Fibroblast of peridontal ligament (primary cell): ENCODE results near the gene SMOC1.

ENCODE experiments used
- DNase-seq: peaks from one replicate; pipeline ENCODE4 v3.0.0-alpha.2; 2010; ENCODE audit errors: extremely low read depth

SMOC1 gene, protein sequence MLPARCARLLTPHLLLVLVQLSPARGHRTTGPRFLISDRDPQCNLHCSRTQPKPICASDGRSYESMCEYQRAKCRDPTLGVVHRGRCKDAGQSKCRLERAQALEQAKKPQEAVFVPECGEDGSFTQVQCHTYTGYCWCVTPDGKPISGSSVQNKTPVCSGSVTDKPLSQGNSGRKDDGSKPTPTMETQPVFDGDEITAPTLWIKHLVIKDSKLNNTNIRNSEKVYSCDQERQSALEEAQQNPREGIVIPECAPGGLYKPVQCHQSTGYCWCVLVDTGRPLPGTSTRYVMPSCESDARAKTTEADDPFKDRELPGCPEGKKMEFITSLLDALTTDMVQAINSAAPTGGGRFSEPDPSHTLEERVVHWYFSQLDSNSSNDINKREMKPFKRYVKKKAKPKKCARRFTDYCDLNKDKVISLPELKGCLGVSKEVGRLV

DNA sequence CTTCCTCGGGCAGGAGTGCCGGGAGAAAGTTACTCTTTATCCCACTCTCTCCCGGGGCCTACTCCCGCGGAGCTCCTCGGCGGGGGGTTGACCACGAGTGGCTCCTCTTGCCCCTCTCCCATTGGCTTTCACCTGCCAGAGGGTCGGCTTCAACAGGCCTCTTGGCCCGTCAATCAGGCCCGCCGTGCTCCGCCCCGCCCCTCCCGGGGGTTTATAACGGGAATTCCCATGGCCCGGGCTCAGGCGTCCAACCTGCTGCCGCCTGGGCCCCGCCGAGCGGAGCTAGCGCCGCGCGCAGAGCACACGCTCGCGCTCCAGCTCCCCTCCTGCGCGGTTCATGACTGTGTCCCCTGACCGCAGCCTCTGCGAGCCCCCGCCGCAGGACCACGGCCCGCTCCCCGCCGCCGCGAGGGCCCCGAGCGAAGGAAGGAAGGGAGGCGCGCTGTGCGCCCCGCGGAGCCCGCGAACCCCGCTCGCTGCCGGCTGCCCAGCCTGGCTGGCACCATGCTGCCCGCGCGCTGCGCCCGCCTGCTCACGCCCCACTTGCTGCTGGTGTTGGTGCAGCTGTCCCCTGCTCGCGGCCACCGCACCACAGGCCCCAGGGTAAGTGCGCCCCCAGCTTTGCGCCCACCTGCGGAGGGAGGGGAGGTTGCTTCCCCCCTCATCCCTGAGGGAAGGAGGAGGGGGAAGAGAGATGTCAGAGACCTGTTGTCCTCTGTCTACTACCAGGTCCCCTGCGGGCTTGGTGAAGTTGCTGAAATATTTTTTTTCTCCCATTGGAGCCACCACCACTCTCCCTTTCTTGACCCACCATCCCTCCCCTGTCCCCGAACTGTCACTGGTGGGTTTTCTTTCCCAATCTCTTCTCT is at the start of gene SMOC1:
Gene SMOC1, plus strand, starts transcription at position 242 of the 869 bp plus-strand sequence. Its CDS starts 263 bp downstream, at position 505.
- DNase-seq, result no peak

DNA sequence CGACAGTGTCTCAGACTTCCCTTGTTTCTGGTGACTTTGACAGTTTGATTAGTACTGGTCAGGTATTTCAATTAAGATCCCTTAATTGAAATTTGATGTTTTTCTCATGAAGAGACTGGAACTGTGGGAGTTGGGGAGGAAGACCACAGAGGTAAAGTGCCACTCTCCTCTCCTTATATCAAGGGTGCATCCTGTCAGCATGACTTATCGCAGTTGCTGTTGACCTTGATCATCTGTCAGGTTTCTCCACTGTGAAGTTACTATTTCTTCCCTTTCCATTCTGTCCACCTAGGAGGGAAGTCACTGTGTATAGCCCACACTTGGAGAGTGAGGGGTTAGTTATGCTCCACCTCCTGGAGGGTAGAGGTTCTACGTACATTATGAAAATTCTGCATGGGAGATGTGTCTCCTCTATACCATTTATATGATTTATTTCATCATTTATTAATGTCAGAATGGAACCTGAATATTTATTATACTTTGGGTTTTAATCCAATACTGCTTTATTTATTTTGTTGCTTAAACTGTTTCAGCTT is 40.3 kb upstream of the SMOC1 start:
- DNase-seq, result no peak

GRCh38 chr14:69839661-69840060 is 39.6 kb upstream of the SMOC1 start:
- DNase-seq, result no peak

- no peak for DNase-seq
Measured at GRCh38 chr14:69841656-69842055, 37.6 kb upstream of the SMOC1 start.

GRCh38 chr14:69842686-69843420 is 36.4 kb upstream of the SMOC1 start:
- no peak for DNase-seq

- no peak for DNase-seq
Measured at GRCh38 chr14:69844171-69844570, 35.0 kb upstream of the SMOC1 start.

GRCh38 chr14:69845050-69845581 is 34.1 kb upstream of the SMOC1 start:
- no peak for DNase-seq

- no peak for DNase-seq
Measured at GRCh38 chr14:69845787-69846186, 33.4 kb upstream of the SMOC1 start.

DNA sequence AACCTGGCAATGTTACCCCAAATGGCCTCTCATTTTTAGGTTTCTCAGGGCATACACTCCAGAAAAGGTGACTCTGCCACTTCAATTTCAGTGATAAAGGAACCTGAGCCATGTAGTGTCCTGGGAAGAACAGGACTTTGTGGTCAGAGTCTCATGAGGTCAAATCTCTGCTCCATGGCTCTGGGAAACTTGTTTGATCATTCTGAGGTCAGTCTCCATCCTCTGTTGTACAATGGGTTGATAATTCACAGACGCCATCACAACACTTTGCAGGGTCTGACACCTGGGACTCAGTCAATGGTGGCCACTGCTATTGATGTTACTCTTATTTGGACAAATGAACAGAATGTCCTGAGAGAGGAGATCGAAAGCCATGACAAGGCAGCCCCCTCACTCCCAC is 31.1 kb upstream of the SMOC1 start:
- DNase-seq, result no peak

DNA sequence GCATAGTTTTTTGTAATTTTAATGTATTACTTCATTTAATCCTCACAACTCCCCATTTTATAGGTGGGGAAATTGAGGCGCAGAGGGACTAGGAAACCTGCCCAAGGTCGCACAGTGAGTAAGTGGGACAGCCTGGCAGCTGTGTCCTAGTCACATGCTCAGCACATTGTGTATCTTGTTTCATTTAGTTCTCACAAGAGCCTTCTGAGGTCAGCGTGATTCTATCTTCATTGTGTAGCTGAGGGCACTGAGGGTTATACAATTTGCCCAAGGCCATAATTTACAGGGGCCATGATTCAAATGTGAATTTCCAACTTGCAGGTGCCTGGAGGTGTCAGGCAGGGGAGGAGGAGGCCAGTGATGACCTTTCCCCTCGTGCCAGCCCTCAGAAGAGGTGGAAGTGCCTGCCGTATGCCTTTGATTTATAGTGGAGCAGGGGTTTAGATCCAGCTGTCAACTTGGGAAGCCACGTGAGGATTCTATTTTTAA is 30.3 kb upstream of the SMOC1 start:
- DNase-seq, result no peak

GRCh38 chr14:69850086-69850735 is 29.0 kb upstream of the SMOC1 start:
- no peak for DNase-seq

- no peak for DNase-seq
Measured at GRCh38 chr14:69850736-69851112, 28.5 kb upstream of the SMOC1 start.

- DNase-seq, result no peak
Measured at GRCh38 chr14:69852531-69853321, 26.5 kb upstream of the SMOC1 start.

GRCh38 chr14:69853774-69854173 is 25.4 kb upstream of the SMOC1 start:
- no peak for DNase-seq

DNA sequence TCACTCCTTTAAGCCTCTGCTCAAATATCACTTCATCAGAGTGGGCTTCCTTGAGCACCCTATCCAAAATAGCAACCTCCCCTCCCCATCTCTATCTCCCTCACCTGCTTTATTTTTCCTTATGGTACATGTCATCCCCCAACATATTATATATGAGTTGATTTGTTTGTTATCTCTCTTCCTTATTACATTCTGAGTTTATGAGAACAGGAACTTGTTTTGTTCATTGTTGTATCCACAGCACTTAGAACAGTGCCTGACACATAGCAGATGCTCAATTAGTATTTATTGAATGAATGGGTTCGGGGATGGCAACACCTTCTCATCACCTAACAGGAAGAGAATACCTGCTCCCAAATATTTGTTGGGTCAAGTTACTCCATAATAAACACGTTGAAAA is 24.6 kb upstream of the SMOC1 start:
- DNase-seq, result no peak

DNA sequence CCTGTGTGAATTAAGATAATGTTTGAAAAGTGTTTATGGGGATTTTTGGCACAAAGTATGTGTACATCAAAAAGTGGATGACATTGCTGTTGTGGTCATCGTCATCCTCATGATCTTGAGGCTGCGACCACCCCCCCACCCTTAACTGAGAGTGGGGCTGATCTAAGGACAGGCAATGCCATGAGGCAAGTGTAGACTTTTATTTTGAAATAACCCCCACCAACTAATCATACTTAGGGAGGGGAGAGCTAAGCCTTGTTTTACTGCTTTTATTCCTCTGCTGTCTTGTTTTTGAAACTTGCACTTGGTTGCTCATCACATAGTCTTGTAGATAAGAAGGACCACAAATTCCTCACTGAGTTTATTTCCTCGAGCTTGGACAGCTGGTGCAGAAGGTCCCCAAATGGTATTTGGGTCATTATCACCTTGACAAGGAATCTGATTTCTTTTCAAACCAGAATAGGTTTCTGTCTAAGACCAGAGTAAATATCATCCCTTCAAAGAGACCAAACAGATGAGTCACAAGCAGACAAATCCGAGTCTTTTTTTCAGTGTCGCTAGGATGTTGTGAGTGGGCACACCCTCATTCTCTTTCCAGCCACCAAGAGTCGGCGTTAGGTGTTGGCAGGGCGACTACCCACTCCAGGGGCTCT is 23.9 kb upstream of the SMOC1 start:
- no peak for DNase-seq

DNA sequence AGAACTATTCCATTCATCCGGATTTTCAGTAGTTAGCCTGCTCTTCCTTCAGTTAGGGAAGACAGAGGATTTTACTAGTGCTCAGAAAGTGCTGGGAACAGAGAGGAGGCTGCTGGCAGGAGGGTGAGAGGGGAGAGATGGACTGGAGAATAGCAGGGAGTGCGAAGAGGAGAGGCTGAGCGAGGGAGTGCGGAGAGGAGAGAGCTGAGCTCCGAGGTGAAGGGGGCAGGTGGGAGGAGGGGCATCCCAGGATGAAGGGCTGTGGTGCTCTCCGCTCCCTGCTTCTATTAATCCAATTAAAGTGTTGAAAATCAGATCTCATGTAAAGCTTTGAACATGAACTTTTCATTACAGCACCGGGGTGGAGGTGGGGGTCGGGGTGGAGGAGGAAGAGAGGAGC is 20.4 kb upstream of the SMOC1 start:
- DNase-seq, result no peak

GRCh38 chr14:69859591-69859990 is 19.6 kb upstream of the SMOC1 start:
- DNase-seq, result no peak

- no peak for DNase-seq
Measured at GRCh38 chr14:69860221-69860620, 19.0 kb upstream of the SMOC1 start.
